Astrocyte of the spinal cord (primary cell): ENCODE measurements around the gene GFRA3.

Experiments
- DNase-seq: peaks from one replicate; pipeline ENCODE4 v3.0.0; 2011; ENCODE audit warnings: low read depth, low spot score
- H3K4me3 ChIP-seq: 2 replicates; pipeline ENCODE4 v1.5.1; 2011; ENCODE audit warnings: low read depth, mild to moderate bottlenecking, low read length, moderate library complexity
- in situ Hi-C: cut with HindIII; loops from 2 replicates; pipeline ENCODE4 v1.10.0; 2017; ENCODE audit warnings: low sequenced_read_pairs
- TF ChIP-seq, protein P1 (sequence below): IDR thresholded peaks from 2 replicates; pipeline ENCODE4 v1.5.1; 2012; ENCODE audit warnings: low read depth, mild to moderate bottlenecking, low read length, inconsistent platforms

Gene GFRA3

DNA sequence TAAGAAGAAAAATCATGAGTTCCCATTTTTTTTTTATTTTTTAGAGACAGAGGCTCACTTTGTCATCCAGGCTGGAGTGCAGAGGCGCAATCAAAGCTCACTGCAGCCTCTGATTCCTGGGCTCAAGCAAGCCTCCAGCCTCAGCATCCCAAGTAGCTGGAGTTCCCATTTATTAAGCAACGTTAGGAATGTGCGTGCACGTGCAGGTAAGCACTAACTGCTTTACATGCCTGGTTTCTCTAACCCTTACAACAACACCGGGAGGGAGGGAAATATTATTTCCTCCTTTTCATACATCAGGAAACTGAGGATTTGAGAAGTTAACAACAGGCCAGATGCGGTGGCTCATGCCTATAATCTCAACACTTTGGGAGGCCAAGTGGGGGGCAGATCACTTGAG, 45.0 kb downstream of the GFRA3 start:
- H3K4me3 ChIP-seq: no peak overlapping the region
- in situ Hi-C loops: no loop called here
- no peak for DNase-seq
- TF ChIP-seq, protein P1, sequence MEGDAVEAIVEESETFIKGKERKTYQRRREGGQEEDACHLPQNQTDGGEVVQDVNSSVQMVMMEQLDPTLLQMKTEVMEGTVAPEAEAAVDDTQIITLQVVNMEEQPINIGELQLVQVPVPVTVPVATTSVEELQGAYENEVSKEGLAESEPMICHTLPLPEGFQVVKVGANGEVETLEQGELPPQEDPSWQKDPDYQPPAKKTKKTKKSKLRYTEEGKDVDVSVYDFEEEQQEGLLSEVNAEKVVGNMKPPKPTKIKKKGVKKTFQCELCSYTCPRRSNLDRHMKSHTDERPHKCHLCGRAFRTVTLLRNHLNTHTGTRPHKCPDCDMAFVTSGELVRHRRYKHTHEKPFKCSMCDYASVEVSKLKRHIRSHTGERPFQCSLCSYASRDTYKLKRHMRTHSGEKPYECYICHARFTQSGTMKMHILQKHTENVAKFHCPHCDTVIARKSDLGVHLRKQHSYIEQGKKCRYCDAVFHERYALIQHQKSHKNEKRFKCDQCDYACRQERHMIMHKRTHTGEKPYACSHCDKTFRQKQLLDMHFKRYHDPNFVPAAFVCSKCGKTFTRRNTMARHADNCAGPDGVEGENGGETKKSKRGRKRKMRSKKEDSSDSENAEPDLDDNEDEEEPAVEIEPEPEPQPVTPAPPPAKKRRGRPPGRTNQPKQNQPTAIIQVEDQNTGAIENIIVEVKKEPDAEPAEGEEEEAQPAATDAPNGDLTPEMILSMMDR: no peak

GRCh38 chr5:138226910-138227309, 47.5 kb downstream of the GFRA3 start:
- no peak overlapping the region for H3K4me3 ChIP-seq
- TF ChIP-seq, protein P1: no peak
- DNase-seq: no peak
- in situ Hi-C loops: no loop called here

- TF ChIP-seq, protein P1: no peak
- DNase-seq: no peak
- in situ Hi-C loops: no loop called here
- H3K4me3 ChIP-seq: no peak overlapping the region
These were observed 49.7 kb downstream of the GFRA3 start for GRCh38 chr5:138224712-138225111.

DNA sequence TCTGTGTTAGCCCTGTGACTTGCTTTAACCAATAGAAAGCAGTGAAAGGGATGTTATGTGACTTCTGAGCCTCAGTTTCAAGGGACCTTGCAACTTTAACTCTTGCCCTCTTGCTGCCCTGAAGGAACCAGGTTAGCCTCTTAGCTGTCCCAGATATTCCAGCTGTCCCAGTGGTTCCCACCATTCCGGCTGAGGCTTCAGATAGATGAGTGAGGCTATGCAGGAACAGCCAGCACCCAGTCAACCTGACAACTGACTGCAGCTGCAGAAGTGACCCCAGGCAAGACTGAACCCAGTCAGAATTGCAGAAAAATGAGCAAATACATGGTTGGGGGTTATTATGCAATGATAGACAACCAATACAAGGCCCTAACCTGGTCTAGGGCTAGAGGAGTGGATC, 50.9 kb downstream of the GFRA3 start:
- TF ChIP-seq, protein P1: no peak
- in situ Hi-C loops: no loop called here
- DNase-seq: no peak
- no peak overlapping the region for H3K4me3 ChIP-seq

GRCh38 chr5:138216799-138217198, 57.6 kb downstream of the GFRA3 start:
- in situ Hi-C loops: no loop called here
- H3K4me3 ChIP-seq: no peak overlapping the region
- DNase-seq: no peak
- TF ChIP-seq, protein P1: no peak

GRCh38 chr5:138213161-138214029, 61.0 kb downstream of the GFRA3 start, which contains the start of gene CDC23:
Gene CDC23 (minus strand): TSS chr5:138213323. CDS start chr5:138213312, 11 bp downstream.
- H3K4me3 ChIP-seq: peak within 1 kb of the TSS; percentile 100
- peak; percentile 98 for DNase-seq
- in situ Hi-C loops: no loop called here
- TF ChIP-seq, protein P1: no peak
